Measurements from ENCODE around the gene TOPBP1.
"Not testable (repeated sequence)": the region's sequence is repeated elsewhere in the genome, so short reads cannot be mapped to it uniquely, and the experiment has no call there.

The TOPBP1 gene

GRCh38 chr3:133661454-133662277 lies at the start of gene TOPBP1:
Gene TOPBP1 (minus strand): TSS chr3:133661941. CDS start chr3:133661127, 814 bp downstream.
- DNase-seq = peak; percentile 77

GRCh38 chr3:133711013-133711412 lies 49.3 kb upstream of the TOPBP1 start:
- no peak for DNase-seq

- DNase-seq = no peak
These were observed 47.5 kb upstream of the TOPBP1 start for GRCh38 chr3:133709139-133709750.

- DNase-seq = no peak
These were observed 44.3 kb upstream of the TOPBP1 start for GRCh38 chr3:133706033-133706432.

- no peak for DNase-seq
These were observed 42.2 kb upstream of the TOPBP1 start for GRCh38 chr3:133703915-133704314.

GRCh38 chr3:133701435-133702358 lies 40.0 kb upstream of the TOPBP1 start:
- DNase-seq = no peak

GRCh38 chr3:133700351-133700750 lies 38.6 kb upstream of the TOPBP1 start:
- DNase-seq = no peak

GRCh38 chr3:133699903-133700302 lies 38.2 kb upstream of the TOPBP1 start:
- DNase-seq = no peak

GRCh38 chr3:133699467-133699866 lies 37.7 kb upstream of the TOPBP1 start:
- DNase-seq = no peak

GRCh38 chr3:133697960-133698359 lies 36.2 kb upstream of the TOPBP1 start:
- no peak for DNase-seq

- DNase-seq = no peak
These were observed 33.9 kb upstream of the TOPBP1 start for GRCh38 chr3:133695560-133696171.

GRCh38 chr3:133694288-133695268 lies 32.8 kb upstream of the TOPBP1 start:
- DNase-seq = no peak

GRCh38 chr3:133693821-133694220 lies 32.1 kb upstream of the TOPBP1 start:
- no peak for DNase-seq

- DNase-seq = no peak
These were observed 31.0 kb upstream of the TOPBP1 start for GRCh38 chr3:133692759-133693158.

GRCh38 chr3:133691273-133692107 lies 29.7 kb upstream of the TOPBP1 start:
- DNase-seq = no peak

GRCh38 chr3:133677993-133678392 lies 16.3 kb upstream of the TOPBP1 start:
- DNase-seq = not testable (repeated sequence)

- no peak for DNase-seq
These were observed 14.8 kb upstream of the TOPBP1 start for GRCh38 chr3:133676336-133677118.

GRCh38 chr3:133675631-133676335 lies 14.0 kb upstream of the TOPBP1 start:
- no peak for DNase-seq

GRCh38 chr3:133674290-133674919 lies 12.7 kb upstream of the TOPBP1 start:
- no peak for DNase-seq
